SU-DHL-6 (cell line): ENCODE results near the gene HSPB2.

Experiments used
- H2AFZ ChIP-seq: fragments of 200-600 bp; sonication (generic); 2 replicates; pipeline ENCODE4 v1.6.1; 2014; ENCODE audit warnings: low read depth, mild to moderate bottlenecking, moderate library complexity, mixed read lengths, antibody characterized with exemption, low read length; ENCODE audit not compliant: severe bottlenecking
- H3F3A ChIP-seq: fragments of 200-600 bp; shearing (Covaris generic); 2 replicates; pipeline ENCODE4 v1.6.0; 2016; ENCODE audit warnings: antibody characterized with exemption, mild to moderate bottlenecking; ENCODE audit not compliant: insufficient read depth
- H3K27ac ChIP-seq: fragments of 200-600 bp; sonication (generic); 2 replicates; pipeline ENCODE4 v1.5.1; 2016; ENCODE audit warnings: low read depth, mild to moderate bottlenecking, low read length, moderate library complexity, mixed read lengths
- H3K27me3 ChIP-seq: fragments of 200-600 bp; sonication (generic), shearing (Covaris generic); 2 replicates; pipeline ENCODE4 v1.6.0; 2014; ENCODE audit warnings: mild to moderate bottlenecking, low read length
- H3K36me3 ChIP-seq: fragments of 200-600 bp; sonication (generic); 2 replicates; pipeline ENCODE4 v1.6.1; 2014; ENCODE audit warnings: mild to moderate bottlenecking, low read length, mixed read lengths
- H3K4me2 ChIP-seq: fragments of 300-600, 200-600 bp; shearing (Covaris generic), sonication (generic); 2 replicates; pipeline ENCODE4 v1.6.0; 2014; ENCODE audit warnings: low read length, low read depth, mild to moderate bottlenecking; ENCODE audit not compliant: poor library complexity, severe bottlenecking
- H3K4me3 ChIP-seq: fragments of 200-600 bp; sonication (generic); 2 replicates; pipeline ENCODE4 v1.5.1; 2014; ENCODE audit warnings: antibody characterized with exemption, low read length, mild to moderate bottlenecking, mixed read lengths; ENCODE audit not compliant: insufficient read depth, poor library complexity, severe bottlenecking
- H3K79me2 ChIP-seq: fragments of 200-600 bp; sonication (generic); 2 replicates; pipeline ENCODE4 v1.6.1; 2014; ENCODE audit warnings: mild to moderate bottlenecking, low read length, moderate library complexity; ENCODE audit not compliant: insufficient read depth
- H3K9ac ChIP-seq: fragments of 200-600 bp; sonication (generic); 2 replicates; pipeline ENCODE4 v1.7.0; 2014; ENCODE audit warnings: mild to moderate bottlenecking, low read length
- H3K9me2 ChIP-seq: fragments of 200-600 bp; sonication (generic); replicated peaks from 2 replicates; pipeline ENCODE4 v1.6.1; 2014; ENCODE audit warnings: low read length; ENCODE audit not compliant: insufficient read depth
- H3K9me3 ChIP-seq: fragments of 200-600 bp; sonication (generic); 2 replicates; pipeline ENCODE4 v1.6.1; 2014; ENCODE audit warnings: low read length, mixed read lengths; ENCODE audit not compliant: insufficient read depth
- H4K20me1 ChIP-seq: fragments of 200-600 bp; sonication (generic); 2 replicates; pipeline ENCODE4 v1.6.1; 2014; ENCODE audit warnings: low read depth, mild to moderate bottlenecking, antibody characterized with exemption, low read length, moderate library complexity, mixed read lengths
- CTCF ChIP-seq: fragments of 200-600 bp; sonication (generic); IDR thresholded peaks from one replicate; pipeline ENCODE4 v1.5.1; 2017; ENCODE audit warnings: antibody characterized with exemption, mild to moderate bottlenecking, low read length, moderate library complexity; ENCODE audit not compliant: insufficient read depth, poor library complexity, severe bottlenecking
- EZH2phosphoT487 ChIP-seq: fragments of 200-600 bp; sonication (generic), shearing (Covaris generic); conservative IDR thresholded peaks from 2 replicates; pipeline ENCODE4 v1.6.1; 2018; ENCODE audit warnings: mild to moderate bottlenecking, antibody characterized with exemption, low read length, moderate library complexity, mixed read lengths

Gene HSPB2

GRCh38 chr11:111936040-111936540, 23.6 kb downstream of the HSPB2 start:
- Histone ChIP-seq H3F3A (no peaks in the 10 kb centered on the region), H3K9me2 (no peaks in the 10 kb centered on the region), H3K9me3 (no peaks in the 10 kb centered on the region), H3K4me2 (peak overlapping the region; percentile 51), H3K9ac (no peak overlapping the region), H3K27ac (no peak overlapping the region), H3K36me3 (no peaks in the 10 kb centered on the region), H3K79me2 (no peaks in the 10 kb centered on the region), H3K27me3 (no peaks in the 10 kb centered on the region), H3K4me3 (no peak overlapping the region), H4K20me1 (no peaks in the 10 kb centered on the region), H2AFZ (no peak overlapping the region)
- no peak for TF ChIP-seq EZH2phosphoT487
- no peak for TF ChIP-seq CTCF

DNA sequence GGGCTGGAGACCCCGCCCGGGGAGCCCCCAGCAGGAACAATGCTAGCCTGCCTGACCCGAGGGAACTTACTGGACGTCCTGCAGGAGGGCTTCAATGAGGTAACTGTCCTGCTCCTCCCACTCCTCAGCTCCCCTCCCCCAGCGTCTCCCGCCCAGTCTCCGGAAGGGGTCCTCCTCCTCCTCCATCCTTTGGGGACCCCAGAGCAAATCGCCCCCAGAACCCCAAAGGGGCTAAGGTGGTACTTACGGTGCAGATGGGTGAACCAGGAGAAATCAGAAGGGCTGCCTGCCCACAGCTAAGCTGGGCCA, 24.9 kb downstream of the HSPB2 start:
- Histone ChIP-seq H3K36me3 (no peaks in the 10 kb centered on the region), H3K27me3 (no peaks in the 10 kb centered on the region), H2AFZ (peak overlapping the region; percentile 92), H4K20me1 (no peaks in the 10 kb centered on the region), H3K79me2 (no peaks in the 10 kb centered on the region), H3K4me3 (peak overlapping the region; percentile 46), H3K9me3 (no peaks in the 10 kb centered on the region), H3K9ac (peak overlapping the region; percentile 39), H3K4me2 (peak overlapping the region; percentile 51), H3K9me2 (no peaks in the 10 kb centered on the region), H3K27ac (no peak overlapping the region), H3F3A (no peaks in the 10 kb centered on the region)
- TF ChIP-seq EZH2phosphoT487 (no peak), CTCF (no peak)

DNA sequence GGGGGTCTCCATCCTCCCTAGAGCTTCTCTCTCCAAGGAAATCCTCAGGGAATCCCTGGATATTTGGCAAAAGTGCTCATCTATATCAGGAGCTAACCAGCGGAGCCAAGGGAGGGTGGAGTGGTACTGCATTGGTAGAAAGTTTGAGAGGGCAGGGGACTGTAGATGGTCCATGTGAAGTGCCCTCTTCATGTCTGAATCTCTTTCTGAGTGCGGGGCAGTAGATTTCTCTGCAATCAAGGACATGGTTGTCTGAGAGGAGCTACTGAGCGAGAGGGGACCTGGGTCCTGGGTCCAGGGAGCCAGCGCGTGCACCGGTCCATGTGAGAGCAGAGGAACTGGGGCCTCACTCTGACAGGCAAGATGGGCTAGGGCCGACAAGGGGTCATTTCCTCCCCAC, 25.3 kb downstream of the HSPB2 start:
- TF ChIP-seq CTCF: no peak
- no peak for TF ChIP-seq EZH2phosphoT487
- Histone ChIP-seq H3K27me3 (no peaks in the 10 kb centered on the region), H3K79me2 (no peaks in the 10 kb centered on the region), H3K9me3 (no peaks in the 10 kb centered on the region), H3K27ac (no peak overlapping the region), H3K9me2 (no peaks in the 10 kb centered on the region), H3F3A (no peaks in the 10 kb centered on the region), H3K4me3 (no peak overlapping the region), H3K9ac (no peak overlapping the region), H2AFZ (no peak overlapping the region), H4K20me1 (no peaks in the 10 kb centered on the region), H3K4me2 (no peak overlapping the region), H3K36me3 (no peaks in the 10 kb centered on the region)
